ENCODE results near the gene MAP3K15. TPM values are rescaled to one million over a fixed set of nuclear protein-coding genes. Genes with fewer than 3 reads are reported as not detected.

MAP3K15 gene
- total RNA-seq, 1 experiment from 2014 or later, result 1.2 TPM

- H3K14ac ChIP-seq (ENCODE audit: insufficient read depth, low read length), result no peak overlapping the region
- H3K4me2 ChIP-seq (ENCODE audit: insufficient read depth, insufficient read length, low read length), result no peak overlapping the region
- Mint-ChIP-seq H3K4me1 (no peaks in the 10 kb centered on the region), H3K27ac (no peak overlapping the region), H3K27me3 (ENCODE audit: low read depth) (no peaks in the 10 kb centered on the region), H3K4me3 (no peak overlapping the region), H3K36me3 (ENCODE audit: insufficient read depth in 1 of 3, low read depth in 3 of 3) (peaks cover 0 to 2% (median 2%) of the 10 kb centered on the region in 3 experiments; a peak in 2 of 7 replicates), H3K9me3 (peaks cover 58 to 63% of the 10 kb centered on the region in 2 experiments)
- H4K20me1 ChIP-seq (ENCODE audit: control insufficient read depth, insufficient read depth, insufficient read length), result no peaks in the 10 kb centered on the region
- H4K8ac ChIP-seq (replicated peaks; ENCODE audit: insufficient read length, low read depth, low read length), result no peak overlapping the region
- H3K27ac ChIP-seq (ENCODE audit: insufficient read length, low read depth, low read length), result no peak overlapping the region
- H3K79me2 ChIP-seq (ENCODE audit: insufficient read depth, low read length), result no peaks in the 10 kb centered on the region
- no peaks in the 10 kb centered on the region for H3K4me1 ChIP-seq (ENCODE audit: insufficient read depth, low read length)
- H3K9me3 ChIP-seq (ENCODE audit: control insufficient read depth, low read depth, low read length), result peaks cover 41% of the 10 kb centered on the region
- no peak overlapping the region for H2BK120ac ChIP-seq (ENCODE audit: low read depth, low read length, poor library complexity, severe bottlenecking)
- H3K4ac ChIP-seq (ENCODE audit: low read depth, low read length), result no peak overlapping the region
- H2BK5ac ChIP-seq (ENCODE audit: insufficient read length, low read length), result no peak overlapping the region
- no peak overlapping the region for H3K56ac ChIP-seq (ENCODE audit: insufficient read length, low read depth, low read length)
- no peak overlapping the region for H2AK5ac ChIP-seq (ENCODE audit: insufficient read length, low read length)
- no peaks in the 10 kb centered on the region for H3K23me2 ChIP-seq (ENCODE audit: insufficient read length, low read depth, low read length, poor library complexity, severe bottlenecking)
- no peak overlapping the region for H4K5ac ChIP-seq (ENCODE audit: insufficient read length, low read depth, low read length)
- no peak overlapping the region for H3K18ac ChIP-seq (ENCODE audit: insufficient read length, low read depth, low read length)
- DNase-seq, result no peak
- WGBS (ENCODE audit: extremely low coverage, insufficient read length, low lambda C conversion rate), result no CpG with 5 or more reads among the region's 4 CpGs
- H3K79me1 ChIP-seq (ENCODE audit: insufficient read depth, low read depth, low read length, poor library complexity, severe bottlenecking), result no peaks in the 10 kb centered on the region
- H3K9ac ChIP-seq (ENCODE audit: extremely low read depth, insufficient read length, low read length), result no peak overlapping the region
- H3K27me3 ChIP-seq (ENCODE audit: insufficient read depth, low read length), result no peaks in the 10 kb centered on the region
- no peak overlapping the region for H2BK20ac ChIP-seq (ENCODE audit: low read depth, low read length, poor library complexity, severe bottlenecking)
- no peak overlapping the region for H2AFZ ChIP-seq (ENCODE audit: low read length)
- H3K23ac ChIP-seq (ENCODE audit: insufficient read length, low read depth, low read length), result no peak overlapping the region
- TF ChIP-seq, protein P1, sequence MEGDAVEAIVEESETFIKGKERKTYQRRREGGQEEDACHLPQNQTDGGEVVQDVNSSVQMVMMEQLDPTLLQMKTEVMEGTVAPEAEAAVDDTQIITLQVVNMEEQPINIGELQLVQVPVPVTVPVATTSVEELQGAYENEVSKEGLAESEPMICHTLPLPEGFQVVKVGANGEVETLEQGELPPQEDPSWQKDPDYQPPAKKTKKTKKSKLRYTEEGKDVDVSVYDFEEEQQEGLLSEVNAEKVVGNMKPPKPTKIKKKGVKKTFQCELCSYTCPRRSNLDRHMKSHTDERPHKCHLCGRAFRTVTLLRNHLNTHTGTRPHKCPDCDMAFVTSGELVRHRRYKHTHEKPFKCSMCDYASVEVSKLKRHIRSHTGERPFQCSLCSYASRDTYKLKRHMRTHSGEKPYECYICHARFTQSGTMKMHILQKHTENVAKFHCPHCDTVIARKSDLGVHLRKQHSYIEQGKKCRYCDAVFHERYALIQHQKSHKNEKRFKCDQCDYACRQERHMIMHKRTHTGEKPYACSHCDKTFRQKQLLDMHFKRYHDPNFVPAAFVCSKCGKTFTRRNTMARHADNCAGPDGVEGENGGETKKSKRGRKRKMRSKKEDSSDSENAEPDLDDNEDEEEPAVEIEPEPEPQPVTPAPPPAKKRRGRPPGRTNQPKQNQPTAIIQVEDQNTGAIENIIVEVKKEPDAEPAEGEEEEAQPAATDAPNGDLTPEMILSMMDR (conservative IDR thresholded peaks at IDR 0.05), result no peak
- H4K91ac ChIP-seq (ENCODE audit: insufficient read length, low read depth, low read length), result no peak overlapping the region
- H3T11ph ChIP-seq (ENCODE audit: low read length), result no peak overlapping the region
- no peak overlapping the region for H2BK15ac ChIP-seq (ENCODE audit: low read depth, low read length)
- H2BK12ac ChIP-seq (ENCODE audit: insufficient read length, low read depth, low read length), result no peak overlapping the region
Observed at GRCh38 chrX:19457662-19458061, 57.6 kb downstream of the MAP3K15 start.
